Left forelimb (tissue), 1 donor: Measurements from ENCODE around the gene ART5.
"Not testable (repeated sequence)": the region's sequence is repeated elsewhere in the genome, so short reads cannot be mapped to it uniquely, and the experiment has no call there.

Experiments used
- DNase-seq: peaks from one replicate; pipeline ENCODE4 v3.0.0-alpha.2; 2018; ENCODE audit warnings: low spot score

Gene ART5

DNA sequence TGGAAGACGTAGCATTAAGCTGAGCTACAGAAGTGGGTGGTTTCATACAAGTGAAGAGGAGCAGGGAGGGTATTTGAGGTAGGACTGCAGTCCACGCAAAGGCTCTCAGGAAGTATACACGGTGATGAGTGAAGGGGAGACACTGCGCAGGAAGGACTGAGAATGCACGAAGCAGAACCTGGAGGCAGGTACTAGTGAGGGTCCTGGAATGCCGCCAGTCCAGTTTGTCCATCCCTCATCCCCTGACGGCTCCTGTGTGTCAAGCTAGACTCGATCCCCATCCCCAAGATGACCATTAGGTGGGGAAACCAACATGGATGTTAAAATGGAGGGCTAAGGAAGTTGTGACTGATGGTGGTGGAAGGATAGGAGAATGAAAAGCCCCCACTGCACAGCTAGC, 23.8 kb downstream of the ART5 start:
- peak; percentile 22 for DNase-seq

DNA sequence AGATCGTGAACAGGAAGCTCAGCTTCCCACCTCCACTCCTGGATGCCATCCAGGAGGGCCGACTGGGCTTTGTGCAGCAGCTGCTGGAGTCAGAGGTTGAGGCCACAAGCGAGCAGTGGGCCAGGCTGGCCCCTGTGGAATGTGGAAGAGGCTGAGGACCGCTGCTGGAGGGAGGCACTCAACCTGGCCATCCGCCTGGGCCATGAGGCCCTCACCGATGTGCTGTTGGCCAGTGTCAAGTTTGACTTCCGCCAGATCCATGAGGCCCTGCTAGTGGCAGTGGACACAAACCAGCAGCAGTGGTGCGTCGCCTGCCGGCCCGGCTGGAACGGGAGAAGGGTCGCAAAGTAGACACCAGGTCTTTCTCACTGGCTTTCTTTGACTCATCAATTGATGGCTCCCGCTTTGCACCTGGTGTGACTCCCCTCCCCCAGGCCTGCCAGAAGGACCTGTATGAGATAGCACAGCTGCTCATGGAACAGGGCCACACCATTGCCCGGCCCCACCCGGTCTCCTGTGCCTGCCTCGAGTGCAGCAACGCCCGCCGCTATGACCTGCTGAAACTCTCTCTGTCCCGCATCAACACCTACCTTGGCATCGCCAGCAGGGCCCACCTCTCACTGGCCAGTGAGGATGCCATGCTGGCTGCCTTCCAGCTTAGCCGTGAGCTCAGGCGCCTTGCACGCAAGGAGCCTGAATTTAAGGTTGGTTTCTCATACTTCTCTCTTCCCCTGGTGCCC, 24.9 kb downstream of the ART5 start:
- DNase-seq, result peak; percentile 68

DNA sequence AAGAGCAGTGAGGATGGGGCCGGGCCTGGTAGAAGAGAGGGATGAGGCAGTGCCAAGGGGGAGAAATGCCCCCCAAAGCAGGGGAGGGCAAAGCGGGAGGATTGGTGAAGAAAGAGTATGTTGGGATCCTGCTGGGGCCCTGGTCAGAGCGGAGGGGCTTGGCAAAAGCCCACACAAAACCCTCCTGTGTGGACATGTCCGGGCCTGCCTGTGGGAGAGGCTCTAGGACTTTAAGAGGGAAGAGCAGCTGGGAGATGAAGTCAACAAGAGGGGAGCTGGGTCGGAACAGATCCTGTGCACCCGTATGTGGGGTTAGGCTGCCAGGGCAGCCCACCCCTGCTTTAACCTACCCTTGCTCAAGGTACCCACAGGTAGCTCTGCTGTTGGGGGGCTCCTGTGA, 25.8 kb downstream of the ART5 start:
- DNase-seq, result peak; percentile 46

DNA sequence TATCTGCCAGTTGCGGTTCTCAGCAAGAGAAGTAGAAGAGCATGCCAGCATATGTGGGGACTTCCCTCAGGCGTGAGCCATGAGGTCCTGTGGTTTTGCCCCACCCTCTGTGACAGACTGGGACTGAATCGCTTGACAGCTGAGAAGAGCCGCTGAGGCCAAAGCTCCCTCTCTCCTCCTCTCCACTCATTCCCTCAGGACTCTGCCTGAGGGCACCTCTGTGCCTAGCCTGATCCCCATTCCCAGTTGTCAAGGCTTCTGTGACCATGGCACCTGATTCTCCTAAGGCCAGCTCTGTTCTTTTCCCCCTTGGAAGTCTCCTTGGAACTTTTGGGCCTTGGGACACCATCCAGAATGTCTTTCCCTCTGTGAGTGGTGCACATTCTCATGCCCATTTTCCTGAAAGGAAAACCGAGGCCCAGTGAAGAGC, 27.0 kb downstream of the ART5 start:
- no peak for DNase-seq

DNA sequence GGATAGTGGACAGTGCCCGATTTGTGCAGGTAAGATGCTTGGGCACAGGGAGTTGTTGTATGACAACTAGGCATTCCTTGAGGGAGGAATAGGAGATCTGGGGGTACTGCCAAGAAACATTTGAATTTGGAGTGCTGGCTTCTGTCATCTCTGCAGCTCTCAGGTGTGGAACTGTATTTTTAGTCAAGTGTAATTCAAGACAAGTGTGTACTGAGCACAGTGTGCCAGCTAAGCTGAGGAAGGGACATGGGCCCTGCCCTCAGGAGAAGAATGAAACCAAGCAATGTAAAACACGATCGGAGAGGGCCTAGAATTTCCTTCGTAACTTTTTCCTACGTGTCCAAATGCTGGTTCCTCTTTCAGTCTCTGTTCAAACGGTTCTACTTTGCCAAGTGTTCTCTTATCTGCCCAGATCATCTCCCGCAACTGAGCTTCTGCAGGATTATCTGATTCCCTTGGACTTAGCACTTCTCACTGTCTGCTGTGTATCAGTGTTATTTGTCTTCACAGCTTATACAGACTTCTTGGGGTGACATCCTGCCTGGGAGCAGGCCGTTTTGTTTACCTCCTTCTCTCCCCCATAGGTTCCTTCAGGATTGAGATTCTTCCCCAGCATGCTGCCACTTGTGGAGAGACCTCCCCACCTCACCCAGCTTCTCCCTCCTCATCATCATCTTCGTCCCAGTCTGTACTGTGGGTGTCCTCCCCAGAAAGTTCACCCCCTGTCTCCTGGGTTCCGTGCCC, 27.6 kb downstream of the ART5 start:
- DNase-seq, result no peak

DNA sequence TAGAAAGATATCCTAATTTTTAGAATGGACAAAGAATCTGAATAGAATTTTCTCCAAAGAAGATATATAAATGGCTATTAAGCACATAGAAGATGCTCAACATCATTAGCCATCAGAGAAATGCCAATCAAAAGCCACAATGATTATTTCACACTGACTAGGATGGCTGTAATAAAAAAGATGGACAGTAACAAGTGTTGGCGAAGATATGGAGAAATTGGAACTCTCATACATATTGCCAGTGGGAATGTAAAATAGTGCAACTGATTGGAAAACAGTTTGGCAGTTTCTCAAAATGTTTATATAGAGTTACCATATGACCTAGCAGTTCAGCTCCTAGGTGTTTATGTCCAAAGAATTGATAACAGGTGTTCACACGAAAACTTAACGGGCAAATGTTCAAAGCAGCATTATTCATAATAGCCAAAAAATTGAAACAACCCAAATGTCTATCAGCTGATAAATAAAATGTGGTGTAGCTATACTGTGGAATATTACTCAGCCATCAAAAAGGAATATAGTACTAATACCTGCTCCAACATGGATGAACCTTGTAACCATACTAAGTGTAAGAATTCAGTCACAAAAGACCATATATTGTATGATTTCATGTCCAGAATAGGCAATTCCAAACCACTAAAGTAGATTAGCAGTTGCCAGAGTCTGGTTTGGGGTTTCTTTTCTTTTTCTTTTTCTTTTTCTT, 29.7 kb downstream of the ART5 start:
- no peak for DNase-seq

DNA sequence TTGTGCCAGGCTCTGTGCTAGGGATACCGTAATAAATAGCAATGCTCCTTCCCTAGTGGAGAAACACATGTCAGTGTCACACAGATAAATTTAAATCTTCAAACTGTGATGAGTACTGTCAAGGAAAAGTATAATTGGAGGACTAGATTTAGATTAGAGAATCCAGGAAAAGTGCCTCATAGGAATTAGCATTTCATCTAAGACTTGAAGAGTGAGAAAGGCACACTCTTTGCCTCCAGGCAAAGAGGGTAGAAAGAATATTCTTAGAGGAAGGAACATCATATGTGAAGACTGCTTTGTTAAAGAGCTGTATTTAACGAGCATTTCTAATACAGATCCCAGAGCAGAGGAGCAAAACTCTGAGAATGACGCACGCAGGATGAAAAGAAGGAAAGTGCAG, 30.9 kb downstream of the ART5 start:
- DNase-seq, result no peak

DNA sequence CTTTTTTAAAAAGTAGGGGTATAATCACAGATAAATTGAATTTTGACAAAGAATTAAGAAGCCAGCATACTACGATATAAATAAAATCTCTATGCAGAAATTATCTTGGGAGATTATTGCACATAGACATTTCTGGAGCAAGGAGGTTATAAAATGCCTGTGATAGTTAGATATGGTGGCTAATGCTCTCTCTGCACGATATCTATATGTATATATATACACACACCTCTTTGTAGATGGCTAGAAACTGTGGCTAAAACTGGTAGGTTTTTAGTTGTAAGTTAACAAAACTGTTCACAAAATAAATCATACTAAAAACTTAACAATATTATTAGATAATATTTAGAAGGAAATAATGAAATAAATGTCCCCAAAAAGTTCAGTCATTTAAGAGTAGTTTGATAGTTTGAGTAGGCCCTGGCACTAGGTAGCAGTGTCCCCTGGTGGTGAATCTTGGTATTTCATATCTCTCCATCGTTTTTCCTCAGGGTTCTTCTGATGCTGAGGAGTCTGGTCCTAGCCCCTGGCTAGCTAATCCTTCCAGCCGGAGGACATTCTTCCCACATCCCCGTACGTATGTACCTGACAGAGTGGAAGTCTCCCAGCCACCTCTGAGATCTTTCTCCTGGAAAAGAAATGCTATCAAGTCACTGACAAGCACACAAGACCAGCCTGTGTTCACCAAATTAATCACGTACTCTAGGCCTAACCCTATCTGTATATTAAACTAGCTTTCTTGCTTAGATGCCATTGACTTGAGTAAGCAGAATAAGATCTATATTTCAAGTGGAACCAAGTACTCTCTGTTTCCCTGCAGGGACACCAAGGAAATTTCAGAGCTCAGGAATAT, 32.2 kb downstream of the ART5 start:
- DNase-seq, result no peak

DNA sequence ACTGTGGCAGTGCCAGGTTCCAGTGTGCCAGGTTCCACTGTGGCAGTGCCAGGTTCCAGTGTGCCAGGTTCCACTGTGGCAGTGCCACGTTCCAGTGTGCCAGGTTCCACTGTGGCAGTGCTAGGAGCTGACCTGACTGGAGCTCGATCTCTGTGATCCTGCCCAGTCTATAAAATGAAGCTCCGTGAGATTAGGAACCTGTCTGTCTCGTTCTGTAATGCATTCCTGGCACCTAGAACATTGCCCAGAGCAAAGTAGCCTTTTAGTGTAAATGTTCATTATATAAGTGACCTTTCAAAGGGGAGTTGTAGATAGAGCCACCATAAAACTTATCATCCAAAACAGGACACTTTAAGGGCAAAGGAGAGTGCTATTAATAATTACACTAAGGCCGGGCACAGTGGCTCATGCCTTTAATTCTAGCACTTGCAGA, 36.0 kb downstream of the ART5 start:
- no peak for DNase-seq

DNA sequence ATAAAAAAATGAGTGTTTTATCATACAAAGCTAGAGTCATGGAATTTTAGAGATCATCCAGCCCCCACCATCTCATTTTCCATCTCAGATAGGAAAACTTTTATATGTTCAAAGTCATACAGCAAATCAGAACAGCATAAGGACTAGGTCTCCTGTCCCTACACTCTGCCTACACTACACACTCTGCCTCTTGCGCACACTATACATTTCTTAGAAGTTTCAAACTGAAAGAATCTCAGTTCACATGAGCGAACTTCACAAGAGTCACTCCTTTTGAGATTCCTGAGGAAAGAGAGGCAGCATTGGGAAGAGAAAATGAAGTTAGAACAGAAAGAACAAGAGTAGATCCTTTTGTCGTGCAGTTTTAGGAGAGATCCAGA, 36.5 kb downstream of the ART5 start:
- no peak for DNase-seq

DNA sequence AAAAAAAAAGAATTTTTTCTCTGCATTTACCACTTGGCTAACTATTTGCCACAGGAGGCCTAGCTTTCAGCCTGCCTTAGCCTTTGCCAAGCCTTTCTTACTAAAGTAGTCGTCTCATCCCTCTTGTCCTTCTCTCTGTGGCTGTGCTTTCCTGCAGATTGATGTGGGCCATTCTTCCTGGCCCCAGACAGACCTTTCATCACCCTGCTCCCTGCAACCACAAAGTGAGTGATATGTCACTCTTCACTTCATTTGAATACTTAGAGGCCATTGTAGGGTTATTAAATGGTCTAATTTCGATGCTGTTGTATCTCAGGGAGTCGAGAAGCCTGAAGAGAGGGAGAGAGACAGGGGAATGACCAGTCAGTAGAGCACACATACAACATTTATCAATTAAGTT, 37.6 kb downstream of the ART5 start:
- DNase-seq, result no peak

DNA sequence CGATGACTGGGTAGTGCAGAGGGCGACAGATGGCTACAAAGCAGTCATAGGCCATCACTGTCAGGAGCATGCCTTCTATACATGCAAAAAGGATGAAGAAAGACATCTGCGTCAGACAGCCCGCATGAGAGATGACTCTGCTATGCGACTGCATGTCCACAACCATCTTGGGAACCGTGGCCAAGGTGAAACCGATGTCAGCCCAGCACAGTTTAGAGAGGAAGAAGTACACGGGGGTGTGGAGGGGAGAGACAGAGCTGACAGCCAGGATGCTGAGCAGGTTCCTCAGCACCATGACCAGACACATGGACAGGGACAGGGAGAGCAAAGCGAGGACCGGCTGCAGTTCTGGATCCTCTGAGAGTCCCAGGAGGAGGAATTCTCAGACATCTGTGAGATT, 41.6 kb downstream of the ART5 start:
- DNase-seq, result not testable (repeated sequence)

DNA sequence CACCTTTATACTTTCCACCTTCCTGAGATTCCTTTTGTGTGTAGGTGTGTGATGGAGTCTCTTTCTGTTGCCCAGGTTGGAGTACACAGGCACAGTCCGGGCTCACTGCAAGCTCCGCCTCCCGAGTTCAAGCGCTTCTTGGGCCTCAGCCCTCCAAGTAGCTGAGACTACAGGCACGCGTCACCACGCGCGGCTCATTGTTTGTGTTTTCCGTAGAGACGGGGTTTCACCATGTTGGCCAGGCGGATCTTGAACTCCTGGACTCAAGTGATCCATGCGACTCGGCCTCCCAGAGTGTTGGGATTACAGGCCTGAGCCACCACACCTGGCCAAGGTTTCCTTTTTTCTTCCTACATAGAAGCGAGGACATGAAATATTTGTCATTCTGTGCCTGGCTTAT, 44.0 kb downstream of the ART5 start:
- not testable (repeated sequence) for DNase-seq

DNA sequence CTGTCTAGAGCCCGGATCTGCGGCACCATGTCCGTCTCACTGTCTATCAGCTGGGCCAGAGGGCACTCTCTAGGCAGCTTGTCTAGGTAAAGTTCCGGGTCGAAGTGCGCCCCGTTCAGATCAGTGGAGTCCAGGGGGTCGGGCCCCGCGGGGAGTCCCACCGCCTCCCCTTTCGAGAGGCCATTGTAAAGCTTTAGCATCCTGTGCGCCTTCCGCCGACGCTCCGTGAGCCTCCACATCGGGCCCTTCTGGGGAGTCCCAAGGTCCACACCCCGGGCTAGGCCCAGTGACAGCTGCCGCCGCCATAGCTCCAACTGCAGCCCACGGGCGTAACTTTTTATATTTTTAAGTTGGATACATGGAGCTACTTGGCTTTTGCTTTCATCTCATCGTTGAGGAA, 50.5 kb downstream of the ART5 start:
- DNase-seq, result not testable (repeated sequence)

DNA sequence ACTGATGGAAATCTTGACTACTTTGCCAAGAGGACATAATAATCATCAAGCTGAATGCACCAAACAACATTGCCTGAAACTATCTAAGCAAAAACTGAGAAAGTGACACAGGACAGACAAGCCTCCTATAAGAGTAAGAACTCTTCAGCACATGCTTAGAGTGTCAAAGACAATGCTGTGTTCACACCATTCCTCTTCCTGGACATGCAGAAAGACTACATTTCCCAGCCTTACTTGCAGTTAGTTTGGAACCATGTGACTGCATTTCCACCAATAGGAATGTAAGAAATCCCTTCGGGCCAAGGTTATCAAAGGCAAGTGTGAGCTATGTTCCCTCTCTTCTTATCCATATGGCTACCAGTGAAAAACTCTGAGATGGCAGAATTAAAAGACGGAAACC, 51.6 kb downstream of the ART5 start:
- DNase-seq, result not testable (repeated sequence)

DNA sequence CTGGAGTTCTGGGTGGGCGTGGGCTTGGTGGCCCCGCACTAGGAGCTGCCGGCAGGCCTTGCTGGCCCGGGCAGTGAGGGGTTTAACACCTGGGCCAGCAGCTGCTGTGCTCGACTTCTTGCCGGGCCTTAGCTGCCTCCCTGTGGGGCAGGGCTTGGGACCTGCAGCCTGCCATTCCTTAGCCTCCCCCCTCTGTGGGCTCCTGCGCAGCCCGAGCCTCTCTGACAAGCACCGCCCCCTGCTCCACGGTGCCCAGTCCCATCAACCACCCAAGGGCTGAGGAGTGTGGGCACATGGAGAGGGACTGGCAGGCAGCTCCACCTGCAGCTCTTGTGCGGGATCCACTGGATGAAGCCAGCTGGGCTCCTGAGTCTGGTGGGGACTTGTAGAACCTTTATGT, 53.0 kb downstream of the ART5 start:
- not testable (repeated sequence) for DNase-seq
